GM10248 (cell line): ENCODE results near the gene HFE.
"Not testable (repeated sequence)": the region's sequence is repeated elsewhere in the genome, so short reads cannot be mapped to it uniquely, and the experiment has no call there.

Experiments used
- CTCF ChIA-PET: fragments of 300-600 bp; sonication (Branson Sonifier 250); formaldehyde crosslinking; extraction: SDS; loops from one replicate; lab custom pipeline; 2021; ENCODE audit warnings: antibody characterized with exemption; lab: Yijun Ruan, JAX
- POLR2A ChIA-PET: fragments of 350-650 bp; sonication (Branson Sonifier 250); formaldehyde crosslinking; extraction: SDS; loops from one replicate; lab custom pipeline; 2020; ENCODE audit warnings: antibody characterized with exemption; lab: Yijun Ruan, JAX
- DNase-seq: peaks from one replicate; pipeline ENCODE4 v3.0.0; 2012; ENCODE audit errors: extremely low spot score
- CTCF ChIP-seq: IDR thresholded peaks from 2 replicates; pipeline ENCODE4 v1.5.1; 2012; ENCODE audit warnings: mild to moderate bottlenecking, low read depth; ENCODE audit errors: extremely low read depth, missing control alignments, control extremely low read depth

The HFE gene

DNA sequence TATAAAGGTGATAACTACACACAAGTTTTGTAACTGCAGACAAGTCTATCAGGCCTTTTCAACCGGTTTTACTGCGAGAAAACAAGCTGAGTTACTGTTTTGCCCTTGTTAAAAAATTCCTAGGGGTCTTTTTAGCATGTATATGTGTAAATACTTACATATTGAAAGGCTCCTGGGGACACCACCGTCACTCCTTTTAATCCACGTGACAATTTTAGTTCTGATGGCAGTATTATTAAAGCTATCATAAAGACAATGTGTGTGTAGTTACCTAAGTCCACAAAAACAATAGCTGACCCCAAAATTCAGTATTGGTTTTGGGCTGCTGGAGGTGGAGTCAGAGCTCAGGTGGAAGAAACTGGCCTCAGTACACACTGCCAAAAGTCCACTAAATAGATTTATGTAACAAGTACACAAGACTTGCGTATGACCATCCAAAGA lies 41.3 kb upstream of the HFE start:
- ChIA-PET POLR2A (interaction anchor here (0.6 to 2.1 kb wide), 21 partner anchors 10 to 1845 kb away, joined by 3 to 26 read pairs (median 8); partner anchors contain the start of genes HFE and TRIM38), CTCF (interaction anchor here (0.8 to 5.5 kb wide), 17 partner anchors 9 to 1727 kb away, joined by 3 to 136 read pairs (median 4); a partner anchor contains a TSS)
- no peak for TF ChIP-seq CTCF
- no peak for DNase-seq

GRCh38 chr6:26047329-26047728 lies 39.9 kb upstream of the HFE start:
- DNase-seq, POLR2A ChIA-PET: not testable (repeated sequence)
- CTCF ChIA-PET = interaction anchor here (1.8 to 4.4 kb wide), 4 partner anchors 13 to 49 kb away, joined by 6 to 21 read pairs (median 8); no protein-coding TSS in a partner anchor

DNA sequence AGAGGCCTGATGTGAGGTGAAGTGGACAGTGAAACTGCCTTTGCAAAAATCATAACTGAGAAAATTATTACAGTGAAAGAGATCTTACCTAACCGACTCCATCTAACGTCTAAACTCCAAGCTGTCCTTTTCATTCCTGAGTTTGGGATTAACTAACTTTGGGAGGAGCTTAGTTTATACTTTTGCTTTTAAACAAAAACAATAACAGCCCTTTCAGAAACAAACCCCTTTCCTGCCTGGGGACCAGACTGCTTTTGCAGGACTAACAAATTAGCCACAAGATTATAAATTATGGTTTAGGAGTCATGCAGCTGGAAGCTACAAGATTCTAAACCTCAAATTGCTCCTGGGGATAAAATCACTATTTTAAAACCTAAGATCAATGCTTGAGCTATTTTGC lies 38.6 kb upstream of the HFE start:
- ChIA-PET CTCF (interaction anchor here (0.8 to 3.1 kb wide), 6 partner anchors 12 to 49 kb away, joined by 3 to 18 read pairs (median 7); no protein-coding TSS in a partner anchor), POLR2A (interaction anchor here (1.0 to 1.1 kb wide), 2 partner anchors 15 to 23 kb away, joined by 3 read pairs; a partner anchor contains a TSS)
- no peak for TF ChIP-seq CTCF
- DNase-seq = no peak

GRCh38 chr6:26051665-26052310 lies 35.4 kb upstream of the HFE start:
- CTCF ChIA-PET = no interaction called here
- POLR2A ChIA-PET = interaction anchor here (3.1 kb wide), 1 partner anchor 8 kb away, joined by 11 read pairs; a partner anchor contains a TSS
- no peak for DNase-seq
- no peak for TF ChIP-seq CTCF

DNA sequence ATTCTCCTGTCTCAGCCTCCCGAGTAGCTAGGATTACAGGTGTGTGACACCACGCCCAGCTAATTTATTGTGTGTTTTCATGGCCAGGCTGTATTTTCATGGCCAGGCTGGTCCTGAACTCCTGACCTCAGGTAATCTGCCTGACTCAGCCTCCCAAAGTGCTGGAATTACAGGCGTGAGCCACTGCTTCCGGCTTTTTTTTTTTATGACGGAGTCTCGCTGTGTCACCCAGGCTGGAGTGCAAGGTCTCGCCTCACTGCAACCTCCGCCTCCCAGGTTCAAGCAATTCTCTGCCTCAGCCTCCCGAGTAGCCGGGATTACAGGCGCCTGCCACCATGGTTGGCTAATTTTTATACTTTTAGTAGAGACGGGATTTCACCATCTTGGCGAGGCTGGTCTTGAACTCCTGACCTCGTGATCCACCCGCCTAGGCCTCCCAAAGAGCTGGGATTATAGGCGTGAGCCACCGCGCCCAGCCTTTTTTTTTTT lies 34.4 kb upstream of the HFE start:
- DNase-seq = not testable (repeated sequence)
- ChIA-PET POLR2A (interaction anchor here (0.7 to 3.1 kb wide), 2 partner anchors 9 to 1080 kb away, joined by 4 to 11 read pairs; a partner anchor contains a TSS), CTCF (interaction anchor here (1.0 to 2.5 kb wide), 5 partner anchors 10 to 48 kb away, joined by 4 to 7 read pairs (median 4); a partner anchor contains a TSS)

DNA sequence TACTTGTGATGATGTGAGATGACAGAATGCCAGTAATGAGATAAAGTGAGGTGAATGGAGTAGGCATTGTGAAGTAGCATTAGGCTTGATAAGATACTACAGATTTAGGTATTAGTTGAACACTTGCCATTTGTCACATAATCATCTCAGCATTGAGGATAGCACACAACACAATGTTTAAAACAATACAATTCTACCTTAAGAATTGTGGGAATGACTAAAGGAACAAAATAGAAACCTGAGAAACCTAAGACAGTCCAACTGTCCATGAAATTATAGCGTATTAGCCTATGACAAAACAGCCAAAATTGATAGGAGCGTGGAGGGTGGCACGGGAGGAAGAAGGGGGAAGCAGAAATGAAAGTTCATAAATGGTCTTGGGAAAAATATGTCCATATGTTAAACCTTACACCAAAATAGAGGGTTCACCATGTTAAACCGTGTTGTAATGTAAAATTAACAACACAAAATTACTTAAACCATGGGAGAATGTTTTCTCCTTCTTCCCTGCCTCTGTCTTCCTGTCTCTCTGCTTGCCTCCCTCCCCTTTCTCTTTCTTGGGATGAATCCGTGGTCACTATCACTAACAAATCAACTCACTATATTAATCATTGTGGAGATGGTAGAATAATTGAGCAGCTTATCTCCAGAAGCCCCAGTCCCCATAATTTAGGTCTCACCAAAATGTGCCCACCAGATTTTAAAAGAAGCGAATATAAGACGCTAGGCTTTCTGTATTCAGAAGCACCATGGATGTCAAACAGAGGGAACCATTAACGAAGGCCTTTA lies 33.0 kb upstream of the HFE start:
- ChIA-PET POLR2A (interaction anchor here (3.1 kb wide), 1 partner anchor 10 kb away, joined by 11 read pairs; a partner anchor contains a TSS), CTCF (interaction anchor here (1.2 to 2.5 kb wide), 4 partner anchors 11 to 47 kb away, joined by 4 to 7 read pairs (median 5); a partner anchor contains a TSS)
- no peak for DNase-seq
- no peak for TF ChIP-seq CTCF

DNA sequence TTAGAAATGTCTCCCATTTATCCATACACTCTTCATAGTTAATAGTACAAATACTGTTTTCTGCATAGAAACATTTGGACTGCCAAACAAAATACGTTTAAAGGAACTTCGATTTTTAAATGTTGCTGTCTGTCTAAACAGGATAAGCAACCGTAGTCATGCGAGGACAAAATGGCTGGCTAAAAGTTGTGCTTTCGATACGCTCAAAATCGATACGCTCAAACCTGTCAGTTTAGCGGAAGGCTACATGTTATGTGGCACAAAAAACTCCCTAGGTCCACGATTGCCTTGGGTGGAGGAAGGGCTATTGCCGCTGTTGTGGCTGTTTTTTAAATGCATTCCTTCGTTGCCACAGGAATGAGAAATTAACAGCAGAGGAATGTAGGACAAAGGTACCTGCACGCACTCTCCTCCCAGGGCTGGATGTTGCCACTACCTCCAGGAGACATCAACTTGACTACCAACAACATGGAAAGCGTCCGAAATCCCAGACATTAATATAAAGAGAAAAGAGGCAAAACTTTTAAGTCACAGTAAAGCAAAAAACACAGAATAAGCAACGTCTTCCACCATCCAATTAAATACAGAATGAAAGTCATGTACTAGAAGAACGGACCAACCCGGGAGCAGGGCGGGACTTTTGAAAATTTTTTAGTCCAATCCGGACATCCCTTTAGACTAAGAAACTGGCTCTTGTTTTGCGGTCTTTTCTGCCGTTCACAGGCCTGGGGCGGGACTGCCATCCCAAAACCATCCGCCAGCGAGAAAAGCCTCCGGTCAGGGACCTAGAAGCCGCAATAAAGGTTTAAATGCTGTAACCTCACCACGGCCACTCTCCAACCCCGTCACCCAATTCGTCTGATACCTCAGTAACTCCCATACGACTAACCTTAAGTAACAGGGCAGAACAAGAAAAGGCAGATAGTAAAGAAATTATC lies 32.2 kb upstream of the HFE start:
- ChIA-PET POLR2A (interaction anchor here (1.1 to 3.1 kb wide), 8 partner anchors 9 to 1811 kb away, joined by 3 to 17 read pairs (median 8); a partner anchor contains a TSS), CTCF (interaction anchor here (1.0 to 2.6 kb wide), 8 partner anchors 9 to 41 kb away, joined by 3 to 9 read pairs (median 4); a partner anchor contains a TSS)
- DNase-seq = peak; percentile 78
- peak; percentile 23 for TF ChIP-seq CTCF
